ENCODE data around the gene PLK5.

PLK5 gene

DNA sequence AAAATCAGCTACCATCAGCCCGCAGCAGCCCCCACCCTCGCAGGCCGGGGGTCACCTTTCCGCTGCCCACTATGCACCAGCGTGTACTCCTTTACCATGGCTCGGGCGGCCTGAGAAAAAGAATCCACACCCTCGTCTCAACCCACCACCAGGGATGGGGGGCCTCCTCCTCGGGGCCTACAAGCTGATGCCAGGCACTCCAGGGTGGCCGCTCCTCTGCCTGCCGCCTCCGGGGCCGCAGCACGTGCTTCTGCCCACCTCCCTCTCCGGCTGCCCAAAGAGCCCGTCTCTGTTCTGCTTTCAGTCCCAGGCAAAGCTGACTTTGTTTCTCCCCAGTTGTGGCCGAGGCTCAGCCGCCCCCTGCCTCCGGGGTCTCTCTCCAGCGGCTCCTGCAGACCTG is 55.3 kb downstream of the PLK5 start:
- DNase-seq, result no peak

GRCh38 chr19:1580382-1580781 is 56.5 kb downstream of the PLK5 start:
- no peak for DNase-seq

- no peak for DNase-seq
These were observed 57.1 kb downstream of the PLK5 start for GRCh38 chr19:1580957-1581356.

GRCh38 chr19:1582201-1582600 is 58.3 kb downstream of the PLK5 start:
- DNase-seq, result no peak

DNA sequence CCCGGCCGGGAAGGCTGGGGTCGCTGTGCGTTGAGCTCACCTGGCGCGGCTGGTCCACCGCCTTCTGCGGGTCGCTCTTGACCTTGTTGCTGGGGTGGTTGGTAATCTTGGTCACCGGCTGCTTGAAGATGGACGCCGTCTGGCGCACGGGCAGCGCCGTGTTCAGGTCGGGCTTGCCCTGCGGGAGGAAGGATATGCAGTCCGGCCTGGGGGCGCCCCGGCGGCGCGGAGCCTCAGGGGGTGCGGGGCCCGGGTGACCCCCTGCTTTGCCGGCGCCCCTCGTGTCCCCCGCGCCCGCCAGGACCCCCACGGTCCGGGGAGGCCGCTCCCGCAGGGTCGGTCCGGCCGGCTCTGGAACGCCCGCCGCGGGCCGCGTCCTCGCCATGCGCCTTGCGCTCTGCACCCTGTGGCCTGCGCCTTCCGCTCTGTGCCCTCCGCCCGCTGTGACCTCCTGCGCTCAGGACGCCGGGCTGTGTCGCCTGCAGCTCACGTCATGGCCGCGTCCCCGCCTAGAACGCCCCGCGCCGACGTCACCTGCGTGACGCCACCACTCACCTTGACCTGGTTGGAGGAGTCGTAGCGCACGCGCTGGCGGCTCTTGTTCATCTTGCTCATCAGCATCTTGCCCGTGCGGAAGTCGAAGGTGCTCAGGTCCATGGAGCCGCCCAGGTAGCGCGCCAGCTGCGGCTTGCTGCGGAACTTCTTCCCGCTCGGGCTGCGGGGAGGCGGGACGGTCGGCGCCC is 60.8 kb downstream of the PLK5 start:
- no peak for DNase-seq

DNA sequence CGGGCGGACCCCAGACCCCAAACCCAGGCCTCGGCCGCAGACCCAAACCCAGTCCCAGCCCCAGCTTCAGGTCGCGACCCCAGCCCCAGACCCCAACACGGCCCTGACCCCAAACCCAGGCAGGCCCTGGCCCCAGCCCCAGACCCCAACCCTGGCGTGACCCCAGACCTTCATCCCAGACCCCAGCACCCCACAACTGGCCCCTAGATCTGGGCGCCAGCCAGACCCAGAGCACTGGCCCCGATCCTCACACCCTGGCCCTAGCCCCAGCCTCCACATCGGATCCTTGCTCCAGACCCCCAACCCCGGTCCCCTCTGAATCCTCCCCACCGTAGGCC is 61.3 kb downstream of the PLK5 start:
- DNase-seq, result no peak
